DMS79 treated with DMSO at 0.1 percent for 48 hours (cell line): ENCODE results near the gene MRPL18.
"Not testable (repeated sequence)": the region's sequence is repeated elsewhere in the genome, so short reads cannot be mapped to it uniquely, and the experiment has no call there.

ENCODE experiments used
- DNase-seq: peaks from one replicate; lab custom pipeline; 2025; lab: John Stamatoyannopoulos, UW

Gene MRPL18

GRCh38 chr6:159777240-159777904 lies 12.9 kb upstream of the MRPL18 start:
- no peak for DNase-seq

GRCh38 chr6:159778131-159778530 lies 12.1 kb upstream of the MRPL18 start:
- DNase-seq, result no peak

GRCh38 chr6:159778542-159779103 lies 11.6 kb upstream of the MRPL18 start:
- DNase-seq, result no peak

- DNase-seq, result no peak
These were observed 2.0 kb upstream of the MRPL18 start for GRCh38 chr6:159788276-159788675.

- DNase-seq, result no peak
These were observed 1.4 kb upstream of the MRPL18 start for GRCh38 chr6:159788753-159789376.

GRCh38 chr6:159789377-159790148 lies 704 bp upstream of the MRPL18 start, which contains the start of gene TCP1:
Gene TCP1, minus strand, starts transcription at chr6:159789602. Its CDS starts 134 bp downstream, at chr6:159789468.
- peak; percentile 99 for DNase-seq

GRCh38 chr6:159790956-159791598 lies 810 bp downstream of the MRPL18 start:
- peak; percentile 32 for DNase-seq

- not testable (repeated sequence) for DNase-seq
These were observed 4.7 kb downstream of the MRPL18 start for GRCh38 chr6:159794976-159795375.

GRCh38 chr6:159797554-159797953 lies 7.3 kb downstream of the MRPL18 start:
- no peak for DNase-seq

GRCh38 chr6:159800141-159800865 lies 10.0 kb downstream of the MRPL18 start, which contains the start of gene PNLDC1:
Gene PNLDC1, plus strand, starts transcription at chr6:159800276. Its CDS starts 32 bp downstream, at chr6:159800308.
- DNase-seq, result no peak

GRCh38 chr6:159801935-159802334 lies 11.7 kb downstream of the MRPL18 start:
- DNase-seq, result no peak

GRCh38 chr6:159804504-159804903 lies 14.2 kb downstream of the MRPL18 start:
- DNase-seq, result no peak

GRCh38 chr6:159805440-159806020 lies 15.3 kb downstream of the MRPL18 start:
- DNase-seq, result no peak

- DNase-seq, result no peak
These were observed 15.8 kb downstream of the MRPL18 start for GRCh38 chr6:159806021-159806458.

GRCh38 chr6:159807150-159807858 lies 17.0 kb downstream of the MRPL18 start:
- no peak for DNase-seq

GRCh38 chr6:159808647-159809046 lies 18.4 kb downstream of the MRPL18 start:
- no peak for DNase-seq

GRCh38 chr6:159809149-159809548 lies 18.9 kb downstream of the MRPL18 start:
- no peak for DNase-seq

GRCh38 chr6:159813781-159814180 lies 23.5 kb downstream of the MRPL18 start:
- no peak for DNase-seq

- DNase-seq, result no peak
These were observed 25.1 kb downstream of the MRPL18 start for GRCh38 chr6:159815410-159815809.

- not testable (repeated sequence) for DNase-seq
These were observed 26.5 kb downstream of the MRPL18 start for GRCh38 chr6:159816775-159817174.
